ENCODE measurements around the gene GNPTAB.
"Not testable (repeated sequence)": the region's sequence is repeated elsewhere in the genome, so short reads cannot be mapped to it uniquely, and the experiment has no call there.

Gene GNPTAB

GRCh38 chr12:101826766-101827368 is 3.9 kb downstream of the GNPTAB start:
- H3K36me3 ChIP-seq: no peaks in the 10 kb centered on the region
- H3K4me3 ChIP-seq (ENCODE audit: low read depth, low read length): no peak overlapping the region
- no peaks in the 10 kb centered on the region for H3K27me3 ChIP-seq (ENCODE audit: insufficient read depth, low read depth, severe bottlenecking)
- TF ChIP-seq CTCF (IDR thresholded peaks at IDR 0.05; ENCODE audit: low read depth, low read length): no peak
- no peak overlapping the region for H3K27ac ChIP-seq
- H3K9me3 ChIP-seq (ENCODE audit: severe bottlenecking): no peaks in the 10 kb centered on the region
- no peak for DNase-seq

DNA sequence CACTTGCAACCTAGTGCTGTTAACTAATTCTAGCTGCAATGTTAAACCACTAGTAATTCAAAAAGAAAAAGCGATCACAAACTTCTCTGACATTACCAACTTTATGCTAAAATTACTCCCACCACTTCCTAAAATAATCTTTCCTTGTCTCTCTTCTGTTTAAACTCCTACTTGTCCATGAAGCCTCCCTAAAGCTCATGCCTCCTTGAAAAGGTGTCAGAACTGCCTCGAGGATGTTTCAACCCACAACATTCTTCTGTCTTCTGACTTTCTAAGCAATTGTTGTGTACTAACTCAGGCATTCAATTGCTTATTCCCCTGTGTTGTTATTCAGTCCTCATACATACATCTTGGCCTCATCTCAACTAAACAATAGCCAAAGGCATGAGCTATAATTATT is 5.9 kb downstream of the GNPTAB start:
- Histone ChIP-seq H3K36me3 (no peaks in the 10 kb centered on the region), H3K4me3 (ENCODE audit: low read depth, low read length) (no peak overlapping the region), H3K27ac (no peak overlapping the region), H3K9me3 (ENCODE audit: severe bottlenecking) (no peaks in the 10 kb centered on the region), H3K27me3 (ENCODE audit: insufficient read depth, low read depth, severe bottlenecking) (no peaks in the 10 kb centered on the region)
- DNase-seq: no peak
- TF ChIP-seq CTCF (IDR thresholded peaks at IDR 0.05; ENCODE audit: low read depth, low read length): no peak

GRCh38 chr12:101823891-101824290 is 6.9 kb downstream of the GNPTAB start:
- Histone ChIP-seq H3K4me3 (ENCODE audit: low read depth, low read length) (no peak overlapping the region), H3K27me3 (ENCODE audit: insufficient read depth, low read depth, severe bottlenecking) (no peaks in the 10 kb centered on the region), H3K36me3 (no peaks in the 10 kb centered on the region), H3K27ac (no peak overlapping the region), H3K9me3 (ENCODE audit: severe bottlenecking) (no peaks in the 10 kb centered on the region)
- DNase-seq: peak; percentile 65
- TF ChIP-seq CTCF (IDR thresholded peaks at IDR 0.05; ENCODE audit: low read depth, low read length): peak; percentile 40; the same call in 1 of the 2 replicates

- Histone ChIP-seq H3K9me3 (ENCODE audit: severe bottlenecking) (no peaks in the 10 kb centered on the region), H3K27me3 (ENCODE audit: insufficient read depth, low read depth, severe bottlenecking) (no peaks in the 10 kb centered on the region), H3K4me3 (ENCODE audit: low read depth, low read length) (no peak overlapping the region), H3K27ac (no peak overlapping the region), H3K36me3 (no peaks in the 10 kb centered on the region)
- DNase-seq: no peak
- no peak for TF ChIP-seq CTCF (IDR thresholded peaks at IDR 0.05; ENCODE audit: low read depth, low read length)
These were observed 7.7 kb downstream of the GNPTAB start for GRCh38 chr12:101823039-101823438.

DNA sequence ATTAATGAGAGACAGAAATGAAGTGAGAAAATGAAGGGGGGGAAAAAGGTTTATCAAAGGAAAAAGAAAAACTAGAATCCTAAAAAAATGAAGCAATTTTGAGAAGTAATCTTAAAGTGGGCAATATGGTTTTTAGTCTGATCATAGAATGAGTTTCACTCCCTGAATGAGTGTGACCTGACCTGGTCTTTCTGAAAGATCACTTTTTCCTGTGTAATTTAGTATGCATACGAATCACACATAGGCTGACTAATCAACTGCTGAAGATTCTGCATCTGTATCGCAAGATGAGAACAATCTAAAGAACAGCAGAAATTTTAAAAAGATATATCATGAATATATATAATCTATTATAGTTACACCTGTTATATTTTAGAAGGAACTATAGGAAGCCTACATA is 11.3 kb downstream of the GNPTAB start:
- Histone ChIP-seq H3K4me3 (ENCODE audit: low read depth, low read length) (no peak overlapping the region), H3K36me3 (no peaks in the 10 kb centered on the region), H3K9me3 (ENCODE audit: severe bottlenecking) (no peaks in the 10 kb centered on the region), H3K27ac (no peak overlapping the region), H3K27me3 (ENCODE audit: insufficient read depth, low read depth, severe bottlenecking) (no peaks in the 10 kb centered on the region)
- DNase-seq: no peak
- TF ChIP-seq CTCF (IDR thresholded peaks at IDR 0.05; ENCODE audit: low read depth, low read length): no peak

DNA sequence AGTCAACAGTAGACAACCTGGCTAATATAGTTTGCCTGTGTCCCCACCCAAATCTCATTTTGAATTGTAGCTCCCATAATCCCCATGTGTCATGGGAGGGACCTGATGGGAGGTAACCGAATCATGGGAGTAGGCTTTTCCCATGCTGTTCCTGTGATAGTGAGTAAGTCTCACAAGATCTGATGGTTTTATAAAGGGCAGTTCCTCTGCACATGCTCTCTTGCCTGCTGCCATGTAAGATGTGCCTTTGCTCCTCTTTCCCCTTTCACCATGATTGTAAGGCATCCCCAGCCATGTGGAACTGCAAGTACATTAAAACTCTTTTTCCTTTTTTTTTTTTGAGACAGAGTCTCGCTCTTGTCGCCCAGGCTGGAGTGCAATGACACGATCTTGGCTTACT is 12.1 kb downstream of the GNPTAB start:
- H3K9me3 ChIP-seq (ENCODE audit: severe bottlenecking); H3K36me3 ChIP-seq; H3K4me3 ChIP-seq (ENCODE audit: low read depth, low read length); DNase-seq; H3K27me3 ChIP-seq (ENCODE audit: insufficient read depth, low read depth, severe bottlenecking); H3K27ac ChIP-seq: not testable (repeated sequence)

Data from WERI-Rb-1 (cell line).